Stimulated activated CD4-positive, alpha-beta T cell treated with anti-CD3 and anti-CD28 coated beads, Interleukin-1b, Interleukin-23, amount 100 ng/mL, for 48 hours (primary cell): ENCODE measurements around the gene RMC1.
"Not testable (repeated sequence)": the region's sequence is repeated elsewhere in the genome, so short reads cannot be mapped to it uniquely, and the experiment has no call there.

Source experiments
- DNase-seq: peaks from one replicate; pipeline ENCODE4 v3.0.0-alpha.2; 2020

RMC1 gene

DNA sequence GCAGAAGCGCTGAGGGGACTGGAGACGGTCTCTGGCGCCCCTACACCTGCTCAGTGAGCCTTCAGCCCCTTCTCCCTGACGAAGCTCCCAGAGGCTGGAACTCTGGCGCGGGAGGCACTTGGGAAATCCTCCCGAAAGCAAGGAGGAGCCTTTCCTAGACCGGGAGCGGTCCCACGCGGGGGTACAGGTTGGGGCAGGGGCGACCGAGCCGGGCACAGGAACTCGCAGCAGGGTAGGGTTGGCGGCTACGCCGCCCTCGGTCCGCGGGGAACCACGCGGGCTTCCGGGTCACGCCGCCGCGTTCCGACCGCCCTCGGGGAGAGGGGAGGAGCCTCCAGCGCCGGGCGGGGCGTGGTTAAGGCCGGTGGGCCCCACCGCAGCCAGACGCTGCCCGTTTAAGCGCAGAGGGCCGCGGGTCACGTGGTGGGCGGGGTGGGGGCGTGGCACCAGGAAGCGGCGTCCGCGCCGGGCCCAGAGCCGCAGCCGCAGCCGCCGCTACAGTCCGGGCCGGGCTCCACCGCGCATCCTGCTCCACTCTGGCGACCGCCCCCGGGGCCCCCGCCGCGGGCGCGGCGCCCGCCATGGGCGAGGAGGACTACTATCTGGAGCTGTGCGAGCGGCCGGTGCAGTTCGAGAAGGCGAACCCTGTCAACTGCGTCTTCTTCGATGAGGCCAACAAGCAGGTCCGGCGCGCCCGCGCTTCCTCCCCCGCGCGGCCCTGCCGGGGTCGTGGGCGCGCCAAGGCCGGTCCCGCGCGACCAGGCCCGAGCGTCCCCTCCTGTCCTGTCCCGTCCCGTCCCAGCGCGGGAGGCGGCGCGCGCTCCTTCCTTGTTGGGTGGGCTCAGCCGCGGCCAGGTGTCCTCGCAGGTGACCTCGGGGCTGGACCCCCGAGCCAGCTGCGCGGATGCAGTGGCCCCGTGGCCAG lies at the start of gene RMC1:
Gene RMC1, plus strand, starts transcription at position 474 of the 925 bp plus-strand sequence. Its CDS starts 108 bp downstream, at position 582.
- peak; percentile 97 for DNase-seq

DNA sequence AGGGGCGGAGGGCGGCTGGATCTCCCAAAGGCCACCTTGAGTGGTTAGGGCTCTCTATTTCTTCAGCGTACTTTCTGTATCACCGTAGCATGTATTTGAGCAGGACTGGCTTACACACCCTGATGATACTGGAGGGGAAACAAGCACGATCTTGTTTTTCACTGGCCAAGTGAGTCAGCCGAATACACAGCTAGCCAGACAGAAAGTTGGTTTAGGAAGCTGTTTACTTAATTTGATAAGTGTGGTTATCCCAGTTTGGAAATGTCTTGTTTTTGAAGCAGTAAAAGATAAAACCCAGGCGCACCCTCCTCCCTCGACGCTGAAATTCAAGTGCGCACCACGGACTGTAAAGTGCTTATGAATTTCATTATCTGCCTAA lies 49.6 kb upstream of the RMC1 start:
- peak; percentile 3 for DNase-seq

DNA sequence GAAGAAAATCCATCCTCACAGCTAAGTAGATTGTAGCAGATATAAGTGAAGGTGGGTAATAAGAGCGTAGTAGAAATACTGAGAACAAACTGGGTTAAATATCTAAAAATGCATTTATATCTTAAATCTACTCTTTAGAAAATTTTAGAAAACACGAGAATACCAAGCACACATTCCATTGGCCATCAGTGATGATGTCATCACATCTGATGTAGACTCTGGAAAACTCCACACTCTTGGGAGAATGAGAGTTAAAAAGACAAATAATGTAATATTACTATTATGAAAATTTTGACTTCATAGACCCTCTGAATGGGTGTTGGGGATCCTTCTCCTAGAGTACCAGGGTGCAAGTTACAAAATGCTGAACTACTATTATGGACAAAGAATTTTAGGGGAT lies 46.5 kb upstream of the RMC1 start:
- DNase-seq, result no peak

DNA sequence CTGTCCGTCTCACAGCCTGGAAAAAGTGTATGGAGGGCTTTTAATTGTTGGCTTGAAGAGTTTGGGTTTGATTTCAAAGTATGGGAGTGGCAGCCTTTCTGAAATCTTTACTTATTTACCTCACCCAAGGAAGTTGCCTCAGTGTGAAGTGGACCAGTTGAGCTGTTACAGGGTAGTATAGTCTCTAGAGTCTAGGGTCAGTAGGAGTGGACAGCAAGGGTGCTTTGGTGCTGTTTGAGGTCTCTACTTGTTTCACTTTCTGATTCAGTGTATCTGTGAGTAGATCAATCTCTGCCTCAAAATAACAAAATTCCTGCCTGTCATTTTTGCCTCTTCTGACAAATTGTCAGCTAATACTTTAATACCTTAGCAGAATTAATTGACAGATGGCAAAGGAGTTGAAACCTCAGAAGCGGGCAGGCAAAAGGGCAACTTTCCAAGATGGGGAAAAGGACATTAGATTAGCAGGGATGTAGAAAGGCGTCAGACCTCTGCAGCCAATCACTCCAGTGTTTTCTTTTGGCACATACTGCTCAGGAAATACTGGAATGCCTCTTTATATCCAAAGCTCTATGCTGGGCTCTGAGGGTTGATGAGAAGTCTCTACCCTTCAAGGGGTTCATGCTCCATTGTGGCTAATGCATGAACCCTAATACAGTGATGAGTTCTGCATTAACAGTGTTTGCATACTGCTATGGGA lies 44.3 kb upstream of the RMC1 start:
- no peak for DNase-seq

DNA sequence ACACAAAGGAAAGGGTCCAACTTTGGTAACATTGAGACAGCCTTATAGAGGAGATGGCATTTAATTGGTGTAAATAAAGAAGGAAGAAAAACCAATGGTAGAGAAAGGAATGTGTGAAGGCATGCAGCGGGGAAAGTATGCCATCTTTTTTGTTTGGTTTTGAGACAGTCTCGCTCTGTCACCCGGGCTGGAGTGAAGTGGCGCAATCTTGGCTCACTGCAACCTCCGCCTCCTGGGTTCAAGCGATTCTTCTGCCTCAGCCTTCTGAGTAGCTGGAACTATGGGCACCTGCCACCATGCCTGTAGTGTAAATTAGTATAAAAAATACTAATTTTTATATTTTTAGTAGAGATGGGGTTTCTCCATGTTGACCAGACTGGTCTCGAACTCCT lies 43.8 kb upstream of the RMC1 start:
- DNase-seq, result no peak

DNA sequence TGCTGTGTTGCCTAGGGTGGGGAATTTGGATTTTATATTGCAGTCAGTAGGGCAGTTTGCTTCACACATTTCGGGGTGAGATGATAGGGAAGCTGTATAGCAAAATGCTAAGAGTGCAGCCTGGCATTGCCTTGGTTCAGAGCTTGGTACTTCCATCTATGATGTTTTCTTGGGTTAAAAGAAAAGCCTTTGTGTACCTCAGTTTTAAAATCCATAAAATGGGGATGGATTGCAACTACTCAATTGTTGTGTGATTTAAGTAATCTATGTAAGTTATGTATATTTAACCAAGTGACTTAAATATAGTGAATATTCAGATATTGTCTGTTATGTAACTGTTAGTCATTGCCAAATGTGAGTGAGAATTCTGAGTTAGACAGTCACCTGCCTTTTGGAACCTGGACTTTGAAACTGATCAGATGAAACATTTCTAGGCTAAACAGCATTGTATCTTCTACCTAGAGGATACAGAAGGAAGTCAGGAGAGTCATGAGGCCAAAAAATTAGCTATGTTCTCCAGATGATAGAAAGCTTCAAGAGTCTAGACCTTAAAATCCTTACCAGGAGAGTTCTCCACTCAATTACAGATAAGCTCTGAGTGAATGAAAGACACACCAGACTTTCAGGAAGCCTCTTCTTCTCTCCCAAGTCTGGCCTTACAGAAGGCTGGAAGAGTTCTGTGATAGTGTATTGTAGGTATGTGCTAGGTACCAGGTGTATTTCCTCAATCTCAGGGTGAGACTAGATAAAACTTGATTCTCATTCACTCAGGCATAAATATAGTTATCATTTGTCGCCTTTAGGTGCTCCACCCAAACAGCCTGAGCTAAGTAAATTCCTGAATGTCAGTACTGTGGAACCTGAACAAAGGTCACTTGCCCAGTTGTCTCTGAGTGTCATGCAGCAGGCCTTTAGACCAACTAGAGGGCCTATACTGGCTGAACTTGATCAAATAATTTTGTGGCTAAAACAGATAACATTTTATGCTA lies 42.7 kb upstream of the RMC1 start:
- DNase-seq, result no peak

DNA sequence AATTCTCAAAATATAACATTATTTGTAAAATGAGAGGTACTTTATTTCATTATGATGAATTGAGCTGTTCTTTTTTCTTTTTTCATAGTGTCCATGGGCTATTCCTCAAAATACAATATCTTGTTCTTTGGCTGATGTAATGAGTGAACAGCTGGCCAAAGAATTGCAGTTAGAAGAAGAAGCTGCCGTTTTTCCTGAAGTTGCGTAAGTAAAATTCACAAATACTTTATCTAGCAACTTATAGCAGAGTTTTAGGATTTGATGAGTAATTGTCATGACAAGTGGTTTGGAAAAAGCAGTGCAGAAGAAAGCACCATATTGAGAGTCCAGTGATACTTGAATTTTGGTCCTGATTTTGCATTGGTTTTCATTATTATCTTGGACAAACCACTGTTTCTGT lies 40.4 kb upstream of the RMC1 start:
- DNase-seq, result no peak

DNA sequence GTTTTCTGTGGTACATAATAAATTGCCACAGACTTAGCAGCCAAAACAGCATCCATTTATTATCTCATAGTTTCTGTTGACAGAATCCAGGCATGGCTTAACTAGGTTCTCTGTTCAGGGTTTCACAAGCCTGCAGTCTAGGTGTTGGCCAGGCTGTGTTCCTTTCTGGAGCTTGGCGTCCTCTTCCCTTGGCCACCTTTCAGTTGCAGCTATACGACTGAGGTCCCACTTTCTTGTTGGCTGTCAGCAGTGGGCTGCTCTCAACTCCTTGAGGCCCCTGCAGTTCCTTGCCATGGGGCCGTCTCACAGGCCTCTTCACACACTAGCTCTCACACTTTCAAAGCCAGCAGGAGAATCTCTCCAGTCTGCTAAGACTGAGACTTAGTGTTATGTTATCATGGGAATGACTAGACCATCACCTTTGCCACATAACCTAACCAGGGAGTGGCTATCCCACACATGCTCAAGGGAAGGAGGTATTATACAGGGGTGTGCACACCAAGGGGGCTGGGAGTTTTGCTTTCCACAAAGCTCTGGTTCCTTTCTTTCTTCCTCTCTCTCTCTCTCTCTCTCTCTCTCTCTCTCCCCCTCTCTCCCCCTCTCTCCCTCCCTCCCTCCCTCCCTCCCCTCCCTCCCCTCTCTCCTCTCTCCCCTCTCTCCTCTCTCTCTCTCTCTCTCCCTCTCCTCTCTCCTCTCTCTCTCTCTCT lies 34.4 kb upstream of the RMC1 start:
- no peak for DNase-seq

DNA sequence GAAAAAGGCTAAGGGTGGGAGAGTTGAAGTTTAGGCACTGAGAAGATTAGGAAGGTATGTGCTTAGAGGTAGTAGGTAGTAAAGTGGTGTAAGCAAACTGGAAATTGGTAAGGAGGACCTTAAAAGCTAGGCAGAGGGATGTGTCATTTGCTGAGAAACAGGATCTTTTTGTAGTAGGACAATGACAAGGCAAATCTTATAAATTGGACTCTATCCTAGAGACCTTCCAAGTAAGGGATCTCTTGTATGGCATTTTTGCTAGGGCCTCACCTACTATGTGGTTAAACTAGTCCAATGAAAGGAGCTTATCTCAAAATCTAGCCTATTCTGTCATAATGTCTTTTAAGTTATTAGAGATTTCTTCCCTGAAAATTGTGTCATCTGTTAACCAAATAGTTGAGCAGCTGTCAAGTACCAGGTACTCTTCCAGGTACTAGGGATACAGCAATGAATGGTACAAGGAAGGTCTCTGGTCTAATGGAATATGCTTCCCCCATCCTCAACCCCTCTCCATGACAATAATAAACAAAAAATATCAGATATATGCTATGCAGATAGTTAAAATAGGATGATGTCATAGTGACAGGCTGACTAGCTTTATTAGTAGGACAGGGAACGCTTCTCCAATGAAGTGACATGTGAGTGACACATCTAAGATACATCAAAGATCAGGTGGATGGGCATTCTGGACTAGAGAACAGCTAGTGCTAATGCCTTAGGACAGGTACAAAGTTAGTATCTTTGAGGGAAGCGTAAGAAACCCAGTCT lies 32.5 kb upstream of the RMC1 start:
- DNase-seq, result no peak

DNA sequence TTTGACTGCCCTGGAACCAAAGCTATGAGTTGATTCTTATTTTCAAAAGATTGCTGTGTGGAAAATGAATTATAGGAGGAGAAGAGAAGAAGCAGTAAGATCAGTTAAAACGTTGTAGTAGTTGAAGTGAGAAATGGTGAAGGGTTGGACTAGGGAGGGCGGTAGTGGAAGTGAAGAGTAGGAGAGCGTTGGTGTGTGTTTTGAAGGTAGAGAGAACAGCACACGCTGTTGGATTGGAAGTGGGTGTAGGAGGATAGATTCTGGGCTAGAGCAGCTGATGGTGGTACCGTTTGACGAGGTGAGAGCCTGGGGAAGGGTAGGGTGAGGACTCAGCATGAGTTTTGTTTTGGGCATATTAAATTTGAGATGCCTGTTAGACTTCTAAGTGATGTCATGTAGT lies 31.8 kb upstream of the RMC1 start:
- DNase-seq, result no peak

DNA sequence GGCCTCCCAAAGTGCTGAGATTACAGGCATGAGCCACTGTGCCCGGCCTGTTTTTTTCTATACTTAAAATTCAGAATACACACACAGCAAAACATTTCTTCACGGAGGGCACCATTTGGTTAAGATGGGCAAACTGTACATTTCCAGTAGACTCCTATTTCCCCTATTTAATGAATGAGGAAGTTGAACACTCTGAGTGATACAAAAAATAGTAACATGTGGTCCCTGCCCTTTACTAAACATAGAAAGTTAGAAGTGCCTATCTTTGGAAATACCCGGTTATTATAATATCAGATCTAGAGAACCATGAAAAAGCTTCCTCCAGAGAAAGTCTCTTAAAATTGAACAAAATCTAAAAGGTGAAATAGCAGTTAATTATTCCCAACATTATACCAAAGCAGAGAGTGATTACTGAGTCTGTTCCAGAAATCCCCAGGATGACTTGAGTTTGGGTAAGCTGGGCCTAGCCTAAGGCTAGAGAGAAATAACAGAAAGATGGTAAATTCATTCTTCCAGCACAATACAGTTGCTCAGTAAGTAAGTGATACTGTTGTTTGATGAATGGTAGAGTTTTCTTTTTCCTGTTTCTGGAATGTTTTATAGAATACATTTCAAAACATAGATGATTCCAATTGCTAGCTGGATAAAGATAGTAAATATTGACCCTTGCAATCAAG lies 23.3 kb upstream of the RMC1 start:
- DNase-seq, result no peak

DNA sequence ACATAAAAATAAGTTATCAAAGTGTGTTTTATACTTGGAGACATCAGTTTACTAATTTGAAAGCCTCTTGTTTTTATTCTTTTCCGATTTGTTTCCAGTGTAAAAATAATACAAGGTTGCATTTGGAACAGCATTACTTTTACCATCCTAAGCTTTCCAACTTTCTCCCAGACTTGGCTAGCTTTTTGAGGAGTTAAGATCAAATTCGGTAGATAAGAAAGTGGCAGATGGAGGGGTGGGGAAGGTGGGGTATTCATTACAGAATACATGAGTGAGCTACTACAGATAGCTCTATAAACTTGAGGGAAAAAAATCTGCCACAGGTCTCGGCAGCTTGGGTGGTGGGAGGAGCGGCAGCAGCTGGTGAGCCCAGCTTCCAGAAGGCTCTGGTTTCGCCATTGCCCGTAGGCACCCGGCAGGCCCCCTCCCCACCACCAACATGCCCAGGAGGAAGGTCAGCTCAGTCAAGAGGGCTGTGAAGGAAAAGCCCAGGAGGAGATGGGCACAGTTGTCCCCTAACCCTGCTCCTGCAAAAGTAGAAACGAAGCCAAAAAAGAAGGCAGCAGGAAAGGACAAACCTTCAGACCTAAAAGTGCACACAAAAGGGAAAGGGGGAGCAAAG lies 18.6 kb upstream of the RMC1 start:
- DNase-seq, result no peak

DNA sequence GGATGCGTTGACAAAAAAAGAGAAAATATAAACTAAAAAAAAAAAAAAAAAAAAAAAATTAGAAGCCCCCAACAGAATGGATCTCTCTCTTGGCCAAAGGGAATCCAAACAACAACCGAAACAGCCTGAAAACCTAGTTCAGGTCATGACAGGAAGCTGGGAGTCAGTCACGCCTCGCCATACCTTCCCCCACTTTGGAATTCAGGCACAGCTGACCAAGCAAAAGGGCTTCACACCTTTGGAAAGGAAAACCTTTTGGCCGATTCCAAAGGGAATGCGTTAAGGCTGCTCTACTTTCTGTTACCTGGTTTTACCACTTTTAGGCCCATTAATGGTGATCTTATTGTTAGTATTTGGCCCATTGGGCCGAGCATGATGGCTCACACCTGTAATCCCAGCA lies 17.9 kb upstream of the RMC1 start:
- DNase-seq, result no peak

DNA sequence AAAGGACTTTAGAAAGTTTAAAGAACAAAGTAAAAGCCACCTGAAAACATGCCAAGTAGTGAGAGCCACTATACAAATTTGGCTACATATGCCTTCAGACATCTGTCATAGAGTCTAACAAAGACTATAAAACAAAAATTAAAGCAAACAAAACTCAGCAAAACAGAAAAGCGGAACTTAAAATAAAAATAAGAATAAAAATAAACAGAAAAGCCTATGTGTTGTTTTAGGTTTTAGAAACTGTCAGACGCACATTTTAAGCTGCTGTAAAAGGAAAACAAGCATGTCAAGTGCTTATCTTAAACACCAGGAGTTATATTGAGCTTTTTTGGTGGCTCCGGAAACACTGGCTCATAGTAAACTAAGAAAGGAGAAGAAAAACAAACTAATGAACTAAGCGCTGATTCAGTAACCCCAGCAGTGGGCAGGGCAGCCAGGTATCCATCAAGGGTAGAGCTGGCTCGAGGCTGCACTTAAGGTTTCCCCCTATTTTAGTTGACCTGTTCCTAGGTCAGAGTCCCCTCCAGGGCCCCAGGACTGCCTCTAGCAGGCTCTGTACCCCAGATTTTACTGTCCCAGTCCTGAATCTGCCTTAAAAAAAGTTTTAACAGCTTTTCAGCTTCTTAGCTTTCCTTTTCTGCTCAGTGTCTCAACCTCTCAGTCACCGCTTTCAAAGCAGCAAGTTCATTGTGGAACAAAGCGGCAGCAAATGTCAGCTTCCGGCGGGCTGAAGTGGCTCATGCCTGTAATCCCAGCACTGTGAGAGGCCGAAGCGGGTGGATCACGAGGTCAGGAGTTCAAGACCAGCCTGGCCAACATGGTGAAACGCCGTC lies 15.4 kb upstream of the RMC1 start:
- peak; percentile 57 for DNase-seq

DNA sequence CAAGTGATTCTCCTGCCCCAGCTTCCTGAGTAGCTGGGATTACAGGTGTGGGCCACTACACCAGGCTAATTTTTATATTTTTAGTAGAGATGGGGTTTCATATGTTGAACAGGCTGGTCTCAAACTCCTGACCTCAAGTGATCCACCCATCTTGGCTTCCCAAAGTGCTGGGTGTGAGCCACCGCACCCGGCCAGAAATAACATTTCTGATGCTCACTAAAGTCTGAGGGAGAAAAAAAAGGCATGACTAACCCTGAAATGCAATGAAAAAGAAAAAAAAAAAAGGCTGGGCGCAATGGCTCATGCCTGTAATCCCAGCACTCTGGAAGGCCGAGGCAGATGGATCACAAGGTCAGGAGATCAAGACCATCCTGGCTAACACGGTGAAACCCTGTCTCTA lies 13.7 kb upstream of the RMC1 start:
- DNase-seq, result not testable (repeated sequence)

DNA sequence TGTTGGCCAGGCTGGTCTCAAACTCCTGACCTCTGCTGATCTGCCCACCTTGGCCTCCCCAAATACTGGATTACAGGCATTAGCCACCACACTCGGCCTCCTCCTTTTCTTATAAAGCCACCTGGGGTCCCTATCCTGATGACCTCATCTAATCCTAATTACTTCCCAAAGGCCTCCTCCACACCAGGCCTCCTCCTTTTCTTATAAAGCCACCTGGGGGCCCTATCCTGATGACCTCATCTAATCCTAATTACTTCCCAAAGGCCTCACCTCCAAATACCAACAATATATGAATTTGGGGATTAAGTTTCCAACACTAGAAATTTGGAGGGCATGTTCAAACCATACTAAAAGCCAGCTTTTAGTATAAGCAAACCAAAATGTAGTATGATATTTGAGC lies 9.7 kb upstream of the RMC1 start:
- no peak for DNase-seq

DNA sequence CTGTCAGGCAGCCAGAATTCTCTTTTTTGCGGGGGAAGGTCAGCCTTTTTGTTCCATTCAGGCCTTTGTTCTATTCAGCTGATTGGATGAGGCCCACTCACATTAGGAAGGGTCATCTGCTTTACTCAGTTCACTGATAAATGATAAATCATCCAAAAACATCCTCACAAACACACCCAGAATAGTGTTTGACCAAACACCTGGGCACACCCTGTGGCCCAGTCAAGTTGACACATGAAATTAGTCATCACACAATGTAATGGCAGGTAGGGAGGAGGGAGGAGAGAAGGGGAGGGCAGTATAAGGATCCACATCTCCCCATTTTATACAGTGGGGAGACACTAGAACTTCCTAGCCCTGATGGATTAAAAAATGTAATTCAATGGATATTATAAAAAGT lies 8.3 kb upstream of the RMC1 start:
- DNase-seq, result no peak

DNA sequence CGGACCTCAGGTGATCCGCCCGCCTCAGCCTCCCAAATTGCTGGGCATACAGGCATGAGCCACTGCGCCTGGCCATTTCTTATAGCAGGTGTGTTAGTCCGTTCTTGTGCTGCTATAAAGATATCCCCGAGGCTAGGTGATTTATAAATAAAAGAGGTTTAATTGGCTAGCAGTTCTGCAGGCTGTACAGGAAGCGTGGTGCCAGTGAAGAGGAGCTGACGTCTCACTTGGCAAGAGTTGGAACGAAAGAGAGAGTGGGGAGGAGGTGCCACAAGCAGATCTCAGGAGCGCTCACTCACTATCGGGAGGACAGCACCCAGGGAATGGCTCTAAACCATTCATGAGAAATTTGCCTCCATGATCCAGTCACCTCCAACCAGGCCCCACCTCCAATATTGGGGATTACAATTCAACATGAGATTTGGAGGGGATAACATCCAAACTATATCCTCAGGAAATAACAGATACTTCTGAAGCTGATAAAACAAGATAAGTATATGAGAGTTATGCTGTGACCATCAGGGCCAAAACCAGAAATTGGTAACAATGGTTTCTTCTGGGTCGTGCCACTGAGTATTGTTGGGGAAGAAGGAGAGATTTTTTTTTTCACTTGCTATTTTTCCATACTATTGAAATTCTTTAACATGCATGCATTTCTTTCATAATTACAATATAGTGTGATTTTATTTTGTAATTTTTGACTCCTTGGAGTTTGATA lies 7.4 kb upstream of the RMC1 start:
- no peak for DNase-seq

DNA sequence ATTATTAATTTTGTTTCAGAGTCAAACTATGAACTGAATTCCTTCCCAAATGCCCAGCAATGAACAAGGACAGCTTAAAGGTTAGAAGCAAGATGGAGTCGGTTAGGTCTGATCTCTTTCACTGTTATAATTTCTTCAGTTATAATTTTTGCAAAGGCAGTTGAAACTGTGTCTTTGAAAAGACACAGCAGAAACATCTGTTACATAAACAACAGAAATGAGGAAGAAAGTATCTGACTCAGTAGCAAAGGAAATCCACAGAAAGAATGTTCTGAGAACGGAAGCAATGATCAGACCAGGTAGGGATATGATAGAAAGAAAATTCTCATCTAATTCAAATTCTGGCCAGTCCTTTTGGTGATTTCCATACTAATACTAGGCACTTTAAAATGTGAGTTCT lies 5.2 kb upstream of the RMC1 start:
- DNase-seq, result no peak
